Measurements from ENCODE around the gene SHMT1.
"Not testable (repeated sequence)": the region's sequence is repeated elsewhere in the genome, so short reads cannot be mapped to it uniquely, and the experiment has no call there.

SHMT1 gene

DNA sequence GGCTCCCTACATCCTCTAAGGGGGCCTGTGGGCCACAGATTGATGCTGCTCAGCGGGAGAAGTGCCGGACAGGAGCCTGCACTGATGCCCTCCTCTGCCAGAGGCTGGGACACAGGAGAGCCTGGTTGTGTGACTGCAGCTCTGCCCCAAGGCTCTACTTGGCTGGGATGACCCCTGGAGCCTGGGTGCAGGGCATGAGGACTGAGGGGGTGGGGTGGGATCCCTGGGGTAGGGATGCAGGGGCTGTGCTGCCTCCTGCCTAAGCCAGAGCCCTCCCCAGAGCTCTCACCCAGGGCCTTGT lies 14.8 kb upstream of the SHMT1 start:
- DNase-seq, result no peak

DNA sequence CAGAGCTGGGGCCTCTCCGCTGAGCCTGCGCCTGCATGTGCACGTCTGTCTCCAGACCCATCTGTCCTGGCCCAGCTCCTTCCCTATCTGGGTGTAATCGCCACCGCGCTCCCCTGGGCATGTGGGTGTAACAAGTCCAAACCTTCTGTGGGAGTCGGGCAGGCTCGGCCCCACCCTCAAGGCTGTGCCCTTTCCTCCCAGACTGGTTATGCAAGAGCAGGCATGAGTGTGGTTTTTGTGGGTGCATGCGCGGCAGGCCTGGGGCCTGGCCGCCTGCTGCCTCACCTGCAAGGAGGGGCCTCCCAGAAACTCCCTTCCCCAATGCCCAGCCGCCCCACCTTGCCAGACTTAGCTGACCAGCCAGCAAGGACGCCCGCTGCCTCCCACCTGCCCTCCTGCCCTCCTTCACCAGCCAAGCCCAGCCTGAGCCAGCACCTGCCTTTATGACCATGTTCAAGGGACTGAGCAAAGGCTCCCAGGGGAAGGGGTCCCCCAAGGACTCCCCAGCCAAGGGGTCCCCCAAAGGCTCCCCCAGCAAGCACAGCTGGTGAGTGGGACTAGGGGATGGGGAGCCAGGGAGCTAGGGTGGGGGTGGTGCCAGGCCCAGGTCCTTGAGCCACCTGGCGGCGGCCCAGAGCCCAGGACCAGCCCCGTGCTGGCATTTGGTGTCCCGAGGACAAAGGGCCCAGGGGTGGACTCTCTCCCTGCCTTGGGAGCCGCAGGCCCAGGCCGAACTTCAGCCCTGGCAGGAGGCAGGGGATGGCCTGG lies 14.3 kb upstream of the SHMT1 start, which contains the start of gene EVPLL:
TSS of gene EVPLL (plus strand) at position 342 of the 768 bp plus-strand sequence. CDS start 3,160 bp downstream, outside the sequence.
- peak in 1 of 2 donors; percentile 47 for DNase-seq

DNA sequence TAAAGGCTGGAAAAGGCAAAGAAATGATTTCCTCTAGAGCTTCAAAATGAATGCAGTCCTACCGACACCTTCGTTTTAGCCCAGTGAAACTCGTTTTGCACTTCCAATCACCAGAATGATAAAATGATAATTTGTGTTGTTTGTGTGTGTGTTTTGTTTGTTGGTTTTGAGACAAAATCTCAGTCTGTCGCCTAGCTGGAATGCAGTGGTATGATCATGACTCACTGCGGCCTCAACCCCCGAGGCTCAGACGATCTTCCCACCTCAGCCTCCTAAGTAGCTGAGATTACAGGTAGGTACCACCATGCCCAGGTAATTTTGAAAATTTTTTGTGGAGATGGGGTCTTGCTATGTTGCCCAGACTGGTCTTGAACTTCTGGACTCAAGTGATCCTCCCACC lies 10.9 kb upstream of the SHMT1 start:
- DNase-seq, result no peak

DNA sequence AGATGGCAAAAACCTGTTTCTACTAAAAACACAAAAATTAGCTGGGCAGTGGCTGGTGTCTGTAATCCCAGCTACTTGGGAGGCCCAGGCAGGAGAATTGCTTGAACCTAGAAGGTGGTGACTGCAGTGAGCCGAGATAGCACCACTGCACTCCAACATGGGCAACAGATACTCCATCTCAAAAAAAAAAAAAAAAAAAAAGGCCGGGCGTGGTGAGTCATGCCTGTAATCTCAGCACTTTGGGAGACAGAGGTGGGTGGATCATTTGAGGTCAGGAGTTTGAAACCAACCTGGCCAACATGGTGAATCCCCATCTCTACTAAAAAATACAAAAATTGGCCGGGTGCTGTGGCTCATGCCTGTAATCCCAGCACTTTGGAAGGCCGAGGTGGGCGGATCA lies 9.8 kb upstream of the SHMT1 start:
- not testable (repeated sequence) for DNase-seq

DNA sequence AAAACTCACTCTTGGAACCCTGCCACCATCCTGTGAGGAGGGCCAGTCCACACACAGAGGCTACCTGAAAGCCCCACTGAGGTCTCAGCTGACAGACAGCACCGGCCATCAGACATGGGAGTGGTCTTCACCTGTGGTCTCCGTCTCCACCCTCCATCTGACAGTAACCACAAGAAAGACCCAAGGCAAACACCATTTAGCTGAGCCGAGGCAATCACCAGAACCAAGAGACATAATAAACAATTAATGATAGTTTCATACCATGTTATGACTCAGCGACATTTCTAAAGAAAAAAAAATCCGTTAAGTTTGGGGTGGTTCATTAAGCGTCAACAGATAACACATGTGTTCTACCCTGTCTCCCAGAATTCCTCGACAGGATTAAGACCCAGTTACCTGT lies 8.1 kb upstream of the SHMT1 start:
- DNase-seq, result no peak

DNA sequence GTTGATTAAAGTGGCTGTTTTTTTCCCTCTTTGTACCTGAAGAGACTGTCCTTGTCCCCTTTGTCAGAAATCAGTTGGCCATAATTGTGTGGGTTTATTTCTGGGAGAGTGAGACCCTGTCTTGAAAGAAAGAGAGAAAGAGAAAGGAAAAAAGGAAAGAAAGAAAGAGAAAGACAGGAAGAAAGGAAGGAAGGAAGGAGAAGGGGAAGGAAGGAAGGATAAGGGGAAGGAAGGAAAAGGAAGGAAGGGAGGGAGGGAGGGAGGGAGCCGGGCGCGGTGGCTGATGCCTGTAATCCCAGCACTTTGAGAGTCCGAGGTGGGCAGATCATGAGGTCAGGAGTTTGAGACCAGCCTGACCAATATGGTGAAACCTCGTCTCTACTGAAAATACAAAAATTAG lies 7.4 kb upstream of the SHMT1 start:
- DNase-seq, result no peak

DNA sequence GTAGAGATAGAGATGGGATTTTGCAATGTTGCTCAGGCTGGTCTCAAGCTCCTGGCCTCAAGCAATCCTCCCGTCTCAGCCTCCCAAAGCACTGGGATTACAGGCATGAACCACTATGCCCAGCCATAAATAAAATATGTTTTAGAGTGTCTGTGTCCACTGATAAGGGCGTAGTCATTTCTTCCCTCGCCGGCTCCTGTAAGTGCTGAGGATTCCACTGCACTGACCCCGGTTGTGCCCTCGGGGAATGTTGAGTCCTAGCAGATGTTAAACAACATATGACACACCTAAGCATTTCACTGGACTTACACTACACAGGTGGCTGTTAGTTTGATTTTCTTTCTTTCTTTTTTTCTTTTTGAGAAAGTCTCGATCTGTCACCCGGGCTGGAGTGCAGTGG lies 5.6 kb upstream of the SHMT1 start:
- DNase-seq, result no peak

DNA sequence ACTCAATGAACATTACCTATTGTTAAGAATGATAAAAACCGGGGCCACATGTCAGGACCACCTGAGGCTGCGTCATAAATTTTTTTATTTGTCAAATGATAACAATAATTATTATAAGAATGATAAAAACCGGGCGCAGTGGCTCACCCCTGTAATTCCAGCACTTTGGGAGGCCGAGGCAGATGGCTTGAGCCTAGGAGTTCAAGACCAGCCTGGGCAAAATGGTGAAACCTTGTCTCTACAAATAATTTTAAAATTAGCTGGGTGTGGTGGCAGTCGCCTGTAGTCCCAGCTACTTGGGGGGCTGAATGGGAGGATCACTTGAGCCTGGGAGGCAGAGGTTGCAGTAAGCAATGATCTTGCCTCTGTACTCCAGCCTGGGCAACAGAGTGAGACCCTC lies 816 bp upstream of the SHMT1 start:
- no peak for DNase-seq

DNA sequence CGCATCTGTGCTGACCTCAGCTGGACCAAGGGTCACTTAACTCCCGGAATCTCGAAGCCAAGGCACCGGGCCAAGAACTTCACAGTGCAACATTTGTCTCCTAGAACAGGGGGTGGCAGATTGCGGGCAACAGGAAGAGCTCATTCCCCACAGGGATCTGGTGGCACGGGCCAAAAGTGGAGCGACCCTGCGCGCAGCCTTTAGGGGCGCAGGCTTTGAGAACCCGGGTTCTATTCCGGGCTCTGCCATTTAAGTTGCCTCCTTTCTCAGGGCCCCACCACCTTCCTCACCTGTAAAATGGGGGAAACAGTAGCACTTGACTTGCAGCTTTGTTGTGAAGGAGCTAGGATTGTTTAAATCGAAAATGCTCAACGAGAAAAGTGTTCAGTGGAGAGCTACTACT lies 651 bp downstream of the SHMT1 start:
- no peak for DNase-seq

DNA sequence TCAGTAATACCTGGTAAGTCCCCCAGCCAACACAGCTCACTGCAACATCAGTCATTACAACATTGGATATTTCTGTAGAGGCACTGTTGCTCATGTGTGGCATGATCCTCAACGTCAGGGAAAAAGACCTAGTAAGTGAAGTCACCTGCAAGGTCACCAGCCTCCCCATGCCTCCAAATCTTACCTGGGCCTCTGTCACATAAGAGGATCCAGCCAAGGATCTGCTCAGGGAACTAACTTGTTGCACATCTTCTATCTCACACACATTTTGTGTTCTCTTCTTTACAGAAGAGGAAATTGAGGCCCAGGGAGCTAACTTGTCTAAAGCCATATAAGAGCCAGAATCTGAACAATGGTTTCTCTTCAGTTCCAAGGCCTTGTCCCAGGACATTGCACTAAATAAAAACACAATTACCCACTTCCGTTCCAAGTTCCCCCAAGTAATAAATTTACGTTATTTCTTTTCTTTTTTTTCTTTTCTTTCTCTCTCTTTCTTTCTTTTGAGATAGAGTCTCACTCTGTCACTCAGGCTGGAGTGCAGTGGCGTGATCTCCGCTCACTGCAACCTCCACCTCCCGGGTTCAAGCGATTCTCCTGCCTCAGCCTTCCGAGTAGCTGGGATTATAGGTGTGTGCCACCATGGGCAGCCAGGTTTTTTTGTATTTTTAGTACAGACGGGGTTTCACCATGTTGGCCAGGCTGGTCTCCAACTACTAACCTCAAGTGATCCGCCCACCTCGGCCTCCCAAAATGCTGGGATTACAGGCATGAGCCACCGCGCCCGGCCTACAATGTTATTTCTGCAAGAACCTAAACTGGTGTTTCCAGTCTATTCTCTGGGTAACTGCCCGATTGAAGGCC lies 1.3 kb downstream of the SHMT1 start:
- no peak for DNase-seq

DNA sequence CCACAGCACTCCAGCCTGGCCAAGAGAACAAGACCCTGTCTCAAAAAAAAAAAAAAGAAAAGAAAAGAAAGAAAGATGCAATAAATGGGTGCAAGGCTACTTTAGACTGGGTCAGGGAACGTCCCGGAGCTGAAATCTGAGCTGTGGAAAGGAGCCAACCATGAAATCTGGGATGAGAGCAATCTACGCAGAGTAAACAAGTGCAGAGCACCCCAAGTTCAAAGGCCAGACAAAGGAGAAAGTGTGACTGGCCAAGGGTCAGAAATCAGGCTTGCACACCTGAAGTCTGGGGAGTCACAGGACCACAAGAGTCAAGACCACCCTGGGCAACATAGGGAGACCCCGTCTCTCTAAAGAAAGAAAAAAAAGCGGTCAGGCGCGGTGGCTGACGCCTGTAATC lies 2.8 kb downstream of the SHMT1 start:
- DNase-seq, result no peak

DNA sequence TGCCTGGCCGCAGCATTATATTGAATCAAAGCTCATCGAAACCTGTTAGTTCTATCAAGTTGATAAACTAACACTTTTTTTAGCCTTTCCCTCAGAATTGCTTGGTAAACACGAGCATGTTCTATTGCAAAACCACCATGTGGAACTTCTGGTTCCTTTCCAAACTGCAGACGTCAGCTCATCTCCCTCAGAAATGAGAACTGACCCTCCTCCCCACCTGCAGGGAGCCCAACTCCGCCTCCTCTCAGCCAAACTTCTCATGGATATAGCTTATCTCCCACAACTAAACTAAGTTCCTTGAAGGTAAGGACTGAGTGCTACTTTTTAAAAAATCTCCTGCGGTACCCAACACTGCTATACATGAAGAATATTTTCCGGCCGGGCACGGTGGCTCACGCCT lies 6.7 kb downstream of the SHMT1 start:
- DNase-seq, result peak in 1 of 2 donors; percentile 7

DNA sequence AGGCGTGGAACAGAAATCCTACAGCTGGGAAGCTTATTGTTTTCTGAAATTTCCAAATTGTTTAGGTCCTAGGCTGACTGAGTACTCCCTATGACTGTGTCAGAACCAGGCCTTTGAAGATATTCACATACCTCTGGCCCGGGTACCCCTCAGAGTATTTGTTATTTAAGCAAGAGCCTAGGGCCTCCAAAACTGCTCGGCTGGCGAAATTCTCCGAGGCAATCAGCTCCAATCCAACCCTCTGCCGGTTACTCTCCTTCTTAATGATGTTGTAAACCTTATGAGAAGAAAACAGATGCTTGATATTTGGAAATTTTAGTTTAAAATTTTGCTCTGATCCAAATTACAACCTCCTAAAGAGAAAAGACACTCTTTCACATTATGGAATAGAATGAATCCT lies 9.8 kb downstream of the SHMT1 start:
- no peak for DNase-seq

DNA sequence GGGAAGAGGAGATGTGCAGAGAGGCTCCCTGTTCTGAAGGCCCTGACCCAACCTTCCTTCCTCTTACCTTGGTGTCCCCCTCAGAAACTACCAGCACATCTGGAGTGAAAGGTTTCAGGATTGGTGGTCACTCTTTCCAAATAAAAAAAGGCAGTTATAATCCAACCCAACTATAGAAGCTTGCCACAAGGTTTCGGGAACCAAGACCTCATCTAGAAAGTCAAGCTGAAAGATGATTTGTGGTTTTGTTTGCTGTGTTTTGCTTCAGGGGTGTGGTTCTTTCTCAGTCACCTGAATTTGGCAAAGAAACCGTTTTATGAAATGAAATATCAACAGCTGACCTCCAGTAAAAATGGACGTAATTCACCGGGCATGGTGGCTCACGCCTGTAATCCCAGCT lies 19.3 kb downstream of the SHMT1 start:
- DNase-seq, result no peak

DNA sequence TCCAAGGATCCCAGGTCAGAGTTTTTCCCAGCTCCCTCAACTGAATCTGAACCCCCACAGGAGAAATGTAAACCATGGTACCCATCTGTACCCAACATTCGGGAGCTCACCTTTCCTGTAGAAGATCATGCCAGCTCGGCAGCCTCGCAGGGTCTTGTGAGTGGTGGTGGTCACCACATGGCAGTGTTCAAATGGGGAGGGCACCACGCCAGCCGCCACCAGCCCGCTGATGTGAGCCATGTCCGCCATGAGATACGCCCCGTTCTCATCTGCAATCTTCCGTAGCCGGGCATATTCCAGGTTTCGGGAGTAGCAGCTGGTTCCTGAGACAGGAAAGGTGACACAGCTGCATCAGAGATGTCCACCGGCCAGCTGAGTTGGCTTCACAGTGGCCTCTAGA lies 23.4 kb downstream of the SHMT1 start:
- no peak for DNase-seq

DNA sequence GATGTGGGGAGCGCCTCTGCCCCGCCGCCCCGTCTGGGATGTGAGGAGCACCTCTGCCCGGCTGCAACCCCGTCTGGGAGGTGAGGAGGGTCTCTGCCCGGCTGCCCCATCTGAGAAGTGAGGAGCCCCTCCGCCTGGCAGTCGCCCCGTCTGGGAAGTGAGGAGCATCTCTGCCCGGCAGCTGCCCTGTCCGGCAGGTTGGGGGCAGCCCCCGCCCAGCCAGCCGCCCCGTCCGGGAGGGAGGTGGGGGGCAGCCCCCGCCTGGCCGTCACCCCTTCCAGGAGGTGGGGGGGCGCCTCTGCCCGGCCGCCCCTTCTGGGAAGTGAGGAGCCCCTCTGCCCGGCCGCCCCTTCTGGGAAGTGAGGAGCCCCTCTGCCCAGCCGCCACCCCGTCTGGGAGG lies 25.2 kb downstream of the SHMT1 start:
- DNase-seq, result not testable (repeated sequence)

DNA sequence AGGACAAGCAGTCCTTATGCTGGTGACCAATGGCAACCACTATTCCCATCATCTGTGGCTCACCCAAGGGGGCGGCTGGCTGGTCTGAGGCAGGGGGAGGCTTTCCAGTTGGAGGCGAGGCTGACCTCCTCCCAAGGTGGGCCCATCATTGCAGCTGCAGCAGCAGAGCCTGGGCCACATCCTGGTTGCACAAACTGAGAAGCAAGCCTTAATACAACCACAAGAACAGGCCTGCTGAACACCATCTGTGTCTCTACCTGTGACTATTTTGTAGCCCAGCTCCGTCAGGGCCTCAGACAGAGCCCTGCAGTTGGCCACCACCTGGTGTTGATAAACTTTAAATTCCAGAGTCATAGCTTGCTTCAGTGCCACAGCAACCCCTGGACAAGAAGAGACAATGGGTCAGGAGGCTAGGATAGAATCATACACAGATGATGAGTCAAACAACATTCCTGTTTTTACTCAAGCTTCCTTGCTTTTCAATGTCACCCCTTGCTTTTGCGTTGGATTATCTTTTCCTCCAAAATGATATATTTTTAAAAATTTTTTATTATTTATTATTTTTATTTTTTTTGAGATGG lies 30.4 kb downstream of the SHMT1 start:
- DNase-seq, result no peak

DNA sequence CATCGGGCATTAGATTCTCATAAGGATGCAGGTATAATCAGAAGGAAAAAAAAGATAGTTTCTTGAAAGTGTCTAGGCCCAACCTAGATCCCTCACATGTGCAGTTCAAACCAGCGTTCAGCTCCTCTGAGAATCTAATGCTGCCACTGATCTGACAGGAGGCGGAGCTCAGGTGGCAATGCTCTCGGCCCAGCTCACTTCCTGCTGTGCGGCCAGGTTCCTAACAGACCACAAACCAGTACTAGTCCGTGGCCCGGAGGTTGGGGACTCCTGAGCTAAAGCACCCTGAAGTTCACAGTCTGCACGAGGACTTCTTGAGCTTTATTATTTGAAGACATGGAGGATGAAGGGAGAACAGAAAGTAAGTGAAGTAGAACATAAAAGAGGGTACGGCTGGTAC lies 31.5 kb downstream of the SHMT1 start:
- DNase-seq, result peak in 1 of 2 donors; percentile 18

DNA sequence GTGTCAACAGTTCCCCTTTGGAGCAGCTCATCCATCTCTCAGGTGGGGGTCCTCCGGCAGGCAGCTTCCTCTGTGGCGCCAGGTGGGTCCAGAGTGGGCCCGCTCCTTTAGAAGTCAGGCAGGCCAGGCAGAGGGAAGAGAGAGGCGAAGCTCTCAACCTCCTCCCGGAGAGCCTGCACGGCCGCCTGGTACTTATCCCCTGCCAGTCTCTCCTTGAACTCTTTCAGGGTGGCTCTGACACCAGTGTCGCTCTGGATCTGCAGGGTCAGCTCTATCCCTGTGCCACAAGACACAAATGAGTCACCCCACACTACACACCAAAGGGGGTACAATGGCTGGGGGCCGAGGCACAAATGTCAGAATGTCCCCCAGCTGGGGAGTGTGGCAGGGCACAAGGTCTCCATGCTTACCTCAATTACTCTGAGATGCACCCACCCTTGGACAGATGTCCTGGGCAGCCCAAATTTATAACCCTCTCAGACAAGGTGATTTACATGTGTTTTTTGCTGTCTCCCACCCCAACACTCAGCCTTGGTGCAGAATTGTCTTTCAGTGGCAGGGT lies 34.6 kb downstream of the SHMT1 start:
- DNase-seq, result no peak

DNA sequence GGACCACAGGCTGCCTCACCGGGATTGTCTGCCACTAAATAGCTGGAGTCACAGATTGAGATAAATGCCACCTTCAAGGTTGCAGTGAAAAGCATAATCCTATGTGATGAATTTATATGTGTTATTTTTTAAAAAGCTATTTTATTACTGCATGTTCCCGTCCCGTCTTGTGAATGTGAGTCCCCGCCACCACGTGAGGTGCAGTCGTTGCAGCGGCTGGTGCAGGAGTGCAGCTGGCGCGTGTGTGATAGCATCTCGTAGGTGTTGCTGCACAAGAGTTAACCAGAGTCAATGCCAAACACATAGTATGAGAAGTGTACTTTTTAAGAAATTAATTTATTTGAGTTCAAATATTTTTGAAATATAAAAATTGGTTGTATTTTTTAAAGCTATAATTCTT lies 35.8 kb downstream of the SHMT1 start:
- no peak for DNase-seq

DNA sequence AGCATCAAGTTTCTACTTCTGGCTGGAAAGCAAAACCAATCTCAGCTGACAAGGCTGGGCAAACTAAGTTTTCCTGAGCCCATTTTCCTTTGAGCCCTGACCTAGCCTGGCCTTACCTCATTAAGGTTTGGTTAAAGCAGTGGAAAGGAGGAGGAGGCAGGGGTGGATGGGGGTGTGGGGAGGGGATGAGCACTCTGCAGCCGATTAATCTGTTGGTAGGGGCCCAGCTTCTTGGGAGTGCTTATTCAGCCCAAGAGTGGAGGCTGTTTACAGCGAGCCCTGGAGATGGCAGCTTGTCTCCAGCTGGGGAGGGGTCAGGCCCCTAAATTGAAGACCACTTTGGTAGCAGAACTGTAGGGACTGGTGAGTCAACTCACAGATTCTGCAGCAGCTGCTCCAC lies 36.3 kb downstream of the SHMT1 start:
- no peak for DNase-seq

DNA sequence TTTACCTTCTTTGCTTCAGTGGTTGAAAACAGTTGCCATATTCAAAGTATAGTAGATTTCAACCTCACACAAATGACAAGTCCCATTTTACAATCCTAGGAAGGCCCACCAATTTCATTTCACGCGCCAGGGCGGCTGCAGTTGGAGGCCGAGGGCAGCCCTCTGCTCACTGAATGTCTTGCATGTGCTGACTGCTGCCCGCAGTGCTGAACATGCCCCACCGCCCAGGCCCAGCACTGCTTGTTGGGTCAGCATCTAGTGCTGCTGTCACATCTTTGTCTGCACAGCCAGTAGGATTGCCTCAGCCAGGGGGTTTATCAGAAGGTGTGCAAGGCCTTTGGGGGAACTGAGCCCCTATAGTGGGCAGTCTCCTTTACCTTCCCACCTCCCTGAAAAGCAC lies 36.8 kb downstream of the SHMT1 start:
- no peak for DNase-seq

DNA sequence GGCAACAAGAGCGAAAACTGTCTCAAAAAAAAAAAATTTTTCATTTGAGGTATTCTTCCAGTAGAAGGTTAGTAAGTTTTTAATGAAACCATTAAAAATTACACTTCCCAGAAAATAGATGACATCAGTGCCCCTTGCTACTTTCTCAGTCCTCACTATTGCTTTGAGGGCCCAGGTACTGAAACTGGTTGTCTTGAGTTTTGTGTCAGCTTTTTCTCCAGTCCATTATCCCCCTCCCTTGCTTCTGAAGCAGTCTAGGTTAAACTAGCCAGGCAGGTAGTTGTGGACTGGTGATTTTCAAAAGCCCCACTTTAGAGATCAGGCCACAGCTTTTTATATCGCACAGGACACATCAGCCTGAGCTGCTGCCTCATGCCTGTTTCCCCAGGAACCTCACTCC lies 37.3 kb downstream of the SHMT1 start:
- no peak for DNase-seq

All from CD4-positive, alpha-beta T cell treated with Interleukin-1 beta for 1 hour (primary cell).